ENCODE results near the gene PHF11.

DNA sequence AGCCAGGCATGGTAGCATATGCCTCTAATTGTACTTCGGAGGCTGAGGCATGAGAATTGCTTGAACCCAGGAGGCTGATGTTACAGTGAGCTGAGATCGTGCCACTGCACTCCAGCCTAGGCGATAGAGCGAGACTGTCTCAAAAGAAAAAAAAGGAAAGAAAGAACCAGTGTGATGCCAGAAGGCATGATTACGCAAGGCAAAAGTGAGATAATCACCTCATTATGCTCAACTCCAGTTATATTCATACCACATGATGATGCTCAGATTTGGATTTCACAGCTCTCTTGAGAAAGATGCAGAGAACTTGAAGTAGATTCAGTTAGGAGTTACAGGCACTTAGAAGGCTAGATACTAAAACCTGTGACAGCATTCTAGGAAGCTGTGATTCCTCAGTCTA lies 67.8 kb downstream of the PHF11 start:
- TF ChIP-seq, protein P1, sequence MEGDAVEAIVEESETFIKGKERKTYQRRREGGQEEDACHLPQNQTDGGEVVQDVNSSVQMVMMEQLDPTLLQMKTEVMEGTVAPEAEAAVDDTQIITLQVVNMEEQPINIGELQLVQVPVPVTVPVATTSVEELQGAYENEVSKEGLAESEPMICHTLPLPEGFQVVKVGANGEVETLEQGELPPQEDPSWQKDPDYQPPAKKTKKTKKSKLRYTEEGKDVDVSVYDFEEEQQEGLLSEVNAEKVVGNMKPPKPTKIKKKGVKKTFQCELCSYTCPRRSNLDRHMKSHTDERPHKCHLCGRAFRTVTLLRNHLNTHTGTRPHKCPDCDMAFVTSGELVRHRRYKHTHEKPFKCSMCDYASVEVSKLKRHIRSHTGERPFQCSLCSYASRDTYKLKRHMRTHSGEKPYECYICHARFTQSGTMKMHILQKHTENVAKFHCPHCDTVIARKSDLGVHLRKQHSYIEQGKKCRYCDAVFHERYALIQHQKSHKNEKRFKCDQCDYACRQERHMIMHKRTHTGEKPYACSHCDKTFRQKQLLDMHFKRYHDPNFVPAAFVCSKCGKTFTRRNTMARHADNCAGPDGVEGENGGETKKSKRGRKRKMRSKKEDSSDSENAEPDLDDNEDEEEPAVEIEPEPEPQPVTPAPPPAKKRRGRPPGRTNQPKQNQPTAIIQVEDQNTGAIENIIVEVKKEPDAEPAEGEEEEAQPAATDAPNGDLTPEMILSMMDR (IDR thresholded peaks at IDR 0.05) = no peak
- TF ChIP-seq POLR2A (IDR thresholded peaks at IDR 0.05) (no peak), EP300 (IDR thresholded peaks at IDR 0.05) (no peak), POLR2AphosphoS5 (IDR thresholded peaks at IDR 0.05) (no peak)

Data from suprapubic skin (tissue), 4 donors.